Liver (tissue), 9 donors: Measurements from ENCODE around the gene TNFSF4. TPM values are rescaled to one million over a fixed set of nuclear protein-coding genes. Genes with fewer than 3 reads are reported as not detected.
"Not testable (repeated sequence)": the region's sequence is repeated elsewhere in the genome, so short reads cannot be mapped to it uniquely, and the experiment has no call there.

Source experiments
- DNase-seq: peaks from one replicate; pipeline ENCODE4 v3.0.0-alpha.2; 2017; ENCODE audit warnings: low spot score
- H3K27ac ChIP-seq, 2 donors: one replicate each; pipeline ENCODE4 v1.7.0; 2013; ENCODE audit warnings: inconsistent platforms in 2 of 2, low read length in 2 of 2, control low read depth in 1 of 2, low read depth in 1 of 2, mild to moderate bottlenecking in 1 of 2
- H3K27me3 ChIP-seq, 4 donors: one replicate each; pipeline versions ENCODE4 v1.6.1 to v1.7.0; 2013; ENCODE audit warnings: low read length in 3 of 4, inconsistent platforms in 1 of 4, mild to moderate bottlenecking in 1 of 4, moderate library complexity in 1 of 4; ENCODE audit not compliant: control insufficient read depth in 4 of 4, insufficient read depth in 4 of 4
- H3K36me3 ChIP-seq, 4 donors: one replicate each; pipeline versions ENCODE4 v1.6.1 to v1.7.0; 2013; ENCODE audit warnings: low read length in 3 of 4, mild to moderate bottlenecking in 3 of 4, low read depth in 1 of 4, moderate library complexity in 1 of 4; ENCODE audit not compliant: control insufficient read depth in 4 of 4, insufficient read depth in 3 of 4
- H3K4me1 ChIP-seq, 4 donors: one replicate each; pipeline versions ENCODE4 v1.6.1 to v1.7.0; 2013; ENCODE audit warnings: low read length in 3 of 4, mild to moderate bottlenecking in 3 of 4, moderate library complexity in 1 of 4; ENCODE audit not compliant: control insufficient read depth in 4 of 4, insufficient read depth in 4 of 4
- H3K4me3 ChIP-seq, 3 donors: one replicate each; pipeline versions ENCODE4 v1.6.1 to v1.7.0; 2013; ENCODE audit warnings: low read length in 3 of 3, control low read depth in 1 of 3, low read depth in 1 of 3, mild to moderate bottlenecking in 1 of 3
- H3K9ac ChIP-seq, 2 donors: one replicate each; pipeline ENCODE4 v1.7.0; 2013; ENCODE audit warnings: low read length in 2 of 2, mild to moderate bottlenecking in 2 of 2, moderate library complexity in 2 of 2, control low read depth in 1 of 2, low read depth in 1 of 2
- H3K9me3 ChIP-seq, 4 donors: one replicate each; pipeline versions ENCODE4 v1.6.1 to v1.7.0; 2013; ENCODE audit warnings: low read length in 3 of 4; ENCODE audit not compliant: control insufficient read depth in 4 of 4
- ATF3 ChIP-seq: IDR thresholded peaks from 2 replicates; pipeline ENCODE4 v1.6.1; 2016; ENCODE audit warnings: antibody characterized with exemption
- CTCF ChIP-seq: fragments of 150-350 bp; IDR thresholded peaks from 2 replicates; pipeline ENCODE4 v1.5.1; 2017; ENCODE audit warnings: improper control_type of control experiment, low read depth, low read length; ENCODE audit not compliant: missing input control
- HNF4A ChIP-seq, 2 donors: conservative IDR thresholded peaks; 2 replicates each; pipeline ENCODE4 v1.6.1; 2016; ENCODE audit warnings: antibody characterized with exemption in 2 of 2, mild to moderate bottlenecking in 2 of 2
- MAX ChIP-seq: IDR thresholded peaks from 2 replicates; pipeline ENCODE4 v1.6.1; 2016; ENCODE audit warnings: antibody characterized with exemption
- NR2F2 ChIP-seq: IDR thresholded peaks from 2 replicates; pipeline ENCODE4 v1.6.1; 2016; ENCODE audit warnings: antibody characterized with exemption
- RAD21 ChIP-seq, 2 donors: IDR thresholded peaks; 2 replicates each; pipeline ENCODE4 v1.6.1; 2016; ENCODE audit warnings: antibody characterized with exemption in 2 of 2, mild to moderate bottlenecking in 2 of 2
- RXRA ChIP-seq, 2 donors: IDR thresholded peaks; 2 replicates each; pipeline ENCODE4 v1.6.1; 2017 to 2018; ENCODE audit warnings: antibody characterized with exemption in 2 of 2, mild to moderate bottlenecking in 1 of 2
- SP1 ChIP-seq: IDR thresholded peaks from 2 replicates; pipeline ENCODE4 v1.6.1; 2018; ENCODE audit warnings: antibody characterized with exemption, mild to moderate bottlenecking
- TAF1 ChIP-seq: conservative IDR thresholded peaks from 2 replicates; pipeline ENCODE4 v1.6.1; 2016; ENCODE audit warnings: antibody characterized with exemption, mild to moderate bottlenecking
- ZBTB33 ChIP-seq: IDR thresholded peaks from 2 replicates; pipeline ENCODE4 v1.6.1; 2016; ENCODE audit warnings: antibody characterized with exemption
- WGBS: extraction: QIAGEN DNeasy Blood & Tissue Kit; methylation state at CpG from one replicate; pipeline ENCODE4 v1.1.7; 2013; 5-methylcytosine and 5-hydroxymethylcytosine counted together
- polyA plus RNA-seq, 2 donors: library from polyadenylated mRNA; stranded (reverse) in 1 of 2; unstranded in 1 of 2; fragments of 200-250 nt in 1 of 2; fragments of >200 nt in 1 of 2; fragmentation: Nextera tagmentation in 1 of 2; extraction: Ambion mirVana in 1 of 2; gene quantifications; one replicate each; pipeline versions ENCODE4 v1.2.1 to v1.2.3, GENCODE V29; 2013 to 2015
- total RNA-seq, 2 donors: library from RNA; depleted of rRNA; stranded (reverse); fragments of >200 nt; gene quantifications; one replicate each; pipeline ENCODE4 v1.2.3, GENCODE V29; 2014
- donor health status: healthy.
- donor health status: healthy.
- donor health status: healthy.
- donor health status: healthy.
- donor health status: healthy.

The TNFSF4 gene
- total and polyA plus RNA-seq, 4 donors = 0.18 to 2.1 (median 0.45) TPM

GRCh38 chr1:173239058-173239457 lies 31.9 kb upstream of the TNFSF4 start (continued):
- no peak for TF ChIP-seq CTCF
- TF ChIP-seq SP1 = no peak
- TF ChIP-seq TAF1 = no peak
- TF ChIP-seq MAX = no peak

- DNase-seq = no peak
- H3K27ac ChIP-seq = no peak overlapping the region
- no peaks in the 10 kb centered on the region for H3K36me3 ChIP-seq
- H3K4me1 ChIP-seq = no peaks in the 10 kb centered on the region
- WGBS = 95% methylated on average over 4 of the region's 4 CpGs
- TF ChIP-seq RXRA (IDR thresholded peaks at IDR 0.05) (no peak), ATF3 (no peak), MAX (no peak), RAD21 (IDR thresholded peaks at IDR 0.05) (no peak), ZBTB33 (no peak), HNF4A (conservative IDR thresholded peaks at IDR 0.05) (no peak), NR2F2 (no peak), TAF1 (no peak), CTCF (no peak)
- H3K27me3 ChIP-seq = no peaks in the 10 kb centered on the region
- H3K4me3 ChIP-seq = no peak overlapping the region
- no peak overlapping the region for H3K9ac ChIP-seq
- H3K9me3 ChIP-seq = peaks cover 0 to 2% (median 0%) of the 10 kb centered on the region in 4 donors
Observed at GRCh38 chr1:173234899-173235298, 27.8 kb upstream of the TNFSF4 start.

GRCh38 chr1:173234434-173234833 lies 27.3 kb upstream of the TNFSF4 start:
- WGBS = 93% methylated on average over 3 of the region's 3 CpGs
- H3K36me3 ChIP-seq, H3K9ac ChIP-seq, H3K27ac ChIP-seq, H3K4me1 ChIP-seq, H3K9me3 ChIP-seq, H3K27me3 ChIP-seq, H3K4me3 ChIP-seq, DNase-seq: not testable (repeated sequence)

- H3K27ac ChIP-seq, H3K4me3 ChIP-seq, H3K9ac ChIP-seq, H3K4me1 ChIP-seq, H3K27me3 ChIP-seq, H3K36me3 ChIP-seq, DNase-seq, H3K9me3 ChIP-seq: not testable (repeated sequence)
- WGBS = 94% methylated on average over 3 of the region's 3 CpGs
Observed at GRCh38 chr1:173229031-173229430, 21.9 kb upstream of the TNFSF4 start.
